Endothelial cell of umbilical vein (primary cell): ENCODE results near the gene SPTLC3. TPM values are rescaled to one million over a fixed set of nuclear protein-coding genes. Genes with fewer than 3 reads are reported as not detected.

Source experiments
- BruUV-seq: library from RNA; stranded (reverse); fragments of 400-500 nt; replicated peaks from 2 replicates; lab custom pipeline; 2021; lab: Mats Ljungman, UMichigan
- CTCF ChIA-PET: fragments of 300-600, 350-600 bp; sonication (Branson Sonifier 250); formaldehyde crosslinking; loops from one replicate; lab custom pipeline; 2021; ENCODE audit warnings: antibody characterized with exemption, inconsistent platforms; lab: Charles Lee
- POLR2A ChIA-PET: fragments of 300-600, 350-600 bp; sonication (Branson Sonifier 250); formaldehyde crosslinking; loops from one replicate; lab custom pipeline; 2021; ENCODE audit warnings: antibody characterized with exemption, inconsistent platforms; lab: Charles Lee
- DNase-seq: peaks from one replicate; pipeline ENCODE4 v3.0.0-alpha.2; 2011; ENCODE audit warnings: low read depth, low spot score
- FAIRE-seq: peaks from 2 replicates; lab custom pipeline; 2011; peaks lifted over from hg19 to GRCh38; lab: Jason Lieb, UNC
- H2AFZ ChIP-seq: 2 replicates; pipeline ENCODE4 v1.6.0; 2012; ENCODE audit warnings: low read depth, low read length, control low read depth, inconsistent platforms
- H3K27ac ChIP-seq: 2 replicates; pipeline ENCODE4 v1.5.1; 2011; ENCODE audit warnings: low read depth, mild to moderate bottlenecking, control low read depth, low read length, moderate library complexity; ENCODE audit not compliant: insufficient read depth
- H3K27me3 ChIP-seq, 2 experiments: 2 replicates each; pipeline versions ENCODE4 v1.6.0 to v1.6.1; 2011; ENCODE audit warnings: low read length in 2 of 2, mixed read lengths in 1 of 2; ENCODE audit not compliant: control insufficient read depth in 2 of 2, insufficient read depth in 2 of 2
- H3K36me3 ChIP-seq, 2 experiments: 2 replicates in 1 of 2; 3 replicates in 1 of 2; pipeline ENCODE4 v1.5.1; 2011; ENCODE audit warnings: low read length in 2 of 2, mild to moderate bottlenecking in 1 of 2, moderate library complexity in 1 of 2; ENCODE audit not compliant: control insufficient read depth in 2 of 2, insufficient read depth in 2 of 2; ENCODE audit errors: extremely low read depth in 1 of 2
- H3K4me1 ChIP-seq: 3 replicates; pipeline ENCODE4 v1.5.1; 2011; ENCODE audit warnings: mild to moderate bottlenecking, low read length; ENCODE audit not compliant: control insufficient read depth, insufficient read depth; ENCODE audit errors: extremely low read depth
- H3K4me2 ChIP-seq: 2 replicates; pipeline ENCODE4 v1.6.1; 2011; ENCODE audit warnings: low read length, control low read depth, mixed read lengths; ENCODE audit not compliant: insufficient read depth
- H3K4me3 ChIP-seq, 3 experiments: fragments of 200-600 bp in 1 of 3; sonication (generic), shearing (Covaris generic) in 1 of 3; replicated peaks in 1 of 3; 2 replicates each; pipeline ENCODE4 v1.5.1; 2011 to 2016; ENCODE audit warnings: control low read depth in 3 of 3, low read length in 3 of 3, mild to moderate bottlenecking in 2 of 3, inconsistent platforms in 1 of 3, low read depth in 1 of 3, moderate library complexity in 1 of 3; ENCODE audit not compliant: insufficient read depth in 1 of 3
- H3K79me2 ChIP-seq: 2 replicates; pipeline ENCODE4 v1.6.0; 2012; ENCODE audit warnings: low read length, inconsistent platforms; ENCODE audit not compliant: control insufficient read depth, insufficient read depth
- H3K9ac ChIP-seq: replicated peaks from 2 replicates; pipeline ENCODE3; 2011; ENCODE audit warnings: low read length, control low read depth; ENCODE audit not compliant: insufficient read depth; ENCODE audit errors: extremely low read depth
- H3K9me1 ChIP-seq: replicated peaks from 3 replicates; pipeline ENCODE4 v1.6.0; 2011; ENCODE audit warnings: mild to moderate bottlenecking, low read length; ENCODE audit not compliant: control insufficient read depth, insufficient read depth; ENCODE audit errors: extremely low read depth
- H3K9me3 ChIP-seq: replicated peaks from 2 replicates; pipeline ENCODE4 v1.5.1; 2012; ENCODE audit warnings: low read length, inconsistent platforms; ENCODE audit not compliant: control insufficient read depth, insufficient read depth
- H4K20me1 ChIP-seq: replicated peaks from 2 replicates; pipeline ENCODE3; 2011; ENCODE audit warnings: mild to moderate bottlenecking, low read length; ENCODE audit not compliant: control insufficient read depth, insufficient read depth; ENCODE audit errors: extremely low read depth
- CTCF ChIP-seq, 2 donors: IDR thresholded peaks; 1 replicate in 1 of 2; 2 replicates in 1 of 2; pipeline ENCODE4 v1.5.1; 2011; ENCODE audit warnings: low read length in 2 of 2, mild to moderate bottlenecking in 2 of 2, moderate library complexity in 2 of 2, control low read depth in 1 of 2, inconsistent platforms in 1 of 2, low read depth in 1 of 2; ENCODE audit not compliant: insufficient read depth in 1 of 2; ENCODE audit errors: extremely low read depth in 1 of 2
- EZH2 ChIP-seq: IDR thresholded peaks from 2 replicates; pipeline ENCODE4 v1.6.1; 2012; ENCODE audit warnings: borderline replicate concordance, low read depth, mild to moderate bottlenecking, moderate library complexity, low read length, inconsistent platforms; ENCODE audit not compliant: severe bottlenecking
- FOS ChIP-seq: IDR thresholded peaks from 2 replicates; pipeline ENCODE4 v1.6.1; 2011; ENCODE audit warnings: mild to moderate bottlenecking, low read length, moderate library complexity, borderline replicate concordance; ENCODE audit not compliant: insufficient read depth
- GATA2 ChIP-seq: IDR thresholded peaks from 2 replicates; pipeline ENCODE4 v1.7.0; 2011; ENCODE audit warnings: low read depth, mild to moderate bottlenecking, moderate library complexity, mixed read lengths, low read length; ENCODE audit not compliant: insufficient read length, insufficient read depth
- MYC ChIP-seq: IDR thresholded peaks from one replicate; pipeline ENCODE4 v1.6.1; 2011; ENCODE audit warnings: mild to moderate bottlenecking, low read depth, low read length
- POLR2A ChIP-seq: IDR thresholded peaks from 2 replicates; pipeline ENCODE4 v1.6.1; 2012; ENCODE audit warnings: low read depth, mild to moderate bottlenecking, control low read depth, low read length
- POLR2AphosphoS5 ChIP-seq: IDR thresholded peaks from 2 replicates; pipeline ENCODE4 v1.6.1; 2012; ENCODE audit warnings: low read depth, mild to moderate bottlenecking, control low read depth, low read length, moderate library complexity; ENCODE audit not compliant: insufficient read depth
- dilution Hi-C: fragments of 300-500 bp; cut with MboI; formaldehyde crosslinking; loops from one replicate; pipeline ENCODE4 v1.15.0; 2019; ENCODE audit warnings: low sequenced_read_pairs; ENCODE audit not compliant: extremely low pct_ligation_motif_present
- intact Hi-C: fragments of 100-400 bp; cut with micrococcal nuclease; formaldehyde crosslinking; loops from one replicate; pipeline ENCODE4 v1.10.0; 2022
- polyA plus RNA-seq, 4 experiments: library from polyadenylated mRNA; depleted of rRNA in 3 of 4; stranded (reverse) in 3 of 4; unstranded in 1 of 4; fragments of >200 nt; gene quantifications; 2 replicates each; pipeline versions ENCODE4 v1.2.1 to v1.2.3, GENCODE V29; 2011 to 2012; ENCODE audit warnings: missing spikeins in 1 of 4
- total RNA-seq: library from RNA; stranded (reverse); gene quantifications from 2 replicates; pipeline ENCODE4 v1.2.3, GENCODE V29; 2021

SPTLC3 gene
- total and polyA plus RNA-seq, 2 donors (not counting 3 experiments of a cell fraction or from before 2014, with no cell fraction given) = 0.29 to 0.35 TPM

DNA sequence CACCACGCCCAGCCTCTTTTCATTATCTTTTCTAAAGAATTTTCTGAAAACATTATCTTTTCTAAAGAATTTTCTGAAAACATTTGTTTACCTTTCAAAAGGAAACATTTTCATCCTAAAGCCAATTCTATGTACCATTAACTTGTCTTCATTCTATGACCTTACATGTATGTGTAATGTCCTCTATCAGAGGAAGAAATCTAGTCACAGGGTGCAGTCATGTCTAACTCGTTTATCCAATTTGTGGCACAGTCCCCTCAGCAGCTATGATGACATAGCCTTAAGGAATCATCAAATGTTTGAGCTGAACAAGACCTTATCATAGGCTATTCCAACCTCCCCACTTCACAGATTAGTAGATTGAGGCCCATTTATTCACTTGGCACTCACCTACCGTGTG, 21.5 kb upstream of the SPTLC3 start:
- Histone ChIP-seq H3K9me3 (no peaks in the 10 kb centered on the region), H3K4me3 (no peak overlapping the region), H3K9me1 (no peaks in the 10 kb centered on the region), H3K4me1 (no peaks in the 10 kb centered on the region), H4K20me1 (no peaks in the 10 kb centered on the region), H3K27ac (no peak overlapping the region), H3K9ac (no peak overlapping the region), H3K79me2 (no peaks in the 10 kb centered on the region), H3K36me3 (no peaks in the 10 kb centered on the region), H2AFZ (no peak overlapping the region), H3K4me2 (no peak overlapping the region), H3K27me3 (peaks cover 0 to 2% of the 10 kb centered on the region in 2 experiments)
- DNase-seq = no peak
- POLR2A ChIA-PET = no interaction called here
- no TSS peak for BruUV-seq
- no peak for FAIRE-seq
- dilution Hi-C loops (no loop called here), intact Hi-C loops (no loop called here)
- TF ChIP-seq EZH2 (no peak), GATA2 (no peak), POLR2A (no peak), POLR2AphosphoS5 (no peak), FOS (no peak), CTCF (IDR thresholded peaks at IDR 0.05; ENCODE audit: extremely low read depth in 1 of 2, insufficient read depth in 1 of 2, low read depth in 1 of 2, low read length in 2 of 2) (no peak), MYC (no peak)
- CTCF ChIA-PET = interaction anchor here (1.3 kb wide), 1 partner anchor 62 kb away, joined by 4 read pairs; no protein-coding TSS in a partner anchor
